ENCODE results near the gene FERMT1.

The FERMT1 gene

DNA sequence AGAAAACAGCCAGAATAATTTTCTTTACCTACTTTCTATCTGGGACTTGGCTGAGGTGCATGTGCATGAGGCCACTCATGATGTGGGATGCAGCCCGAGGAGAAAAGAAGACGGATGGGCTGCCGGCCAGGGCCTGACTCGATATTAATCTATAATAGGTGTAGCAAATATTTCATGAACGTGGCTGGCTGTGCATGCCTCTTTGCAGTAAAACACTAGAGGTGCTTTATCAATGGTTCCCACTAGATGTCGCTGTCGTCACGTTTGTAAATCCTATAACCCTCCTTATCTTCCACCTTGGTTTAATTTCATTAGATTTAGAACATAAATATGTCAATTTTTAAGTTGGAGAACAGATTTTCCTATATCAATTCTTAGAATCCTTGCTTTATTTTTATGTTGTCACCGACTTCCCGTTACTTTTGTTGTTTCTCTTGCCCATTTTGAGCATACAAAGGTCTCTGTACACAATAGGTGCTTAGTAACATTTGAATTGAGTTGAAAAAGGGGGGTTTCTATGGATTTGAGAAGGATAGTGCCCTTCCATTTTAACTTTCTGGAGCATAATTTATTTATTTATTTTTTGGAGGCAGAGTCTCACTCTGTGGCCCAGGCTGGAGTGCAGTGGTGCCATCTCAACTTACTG, 19.6 kb upstream of the FERMT1 start:
- no peak overlapping the region for H3K4me3 ChIP-seq (ENCODE audit: insufficient read depth, low read depth, low read length, poor library complexity, severe bottlenecking)
- no peaks in the 10 kb centered on the region for H3K36me3 ChIP-seq (ENCODE audit: control insufficient read depth, insufficient read depth, low read length)
- H3K27me3 ChIP-seq (replicated peaks; ENCODE audit: control insufficient read depth, insufficient read depth, low read length, poor library complexity, severe bottlenecking) = no peaks in the 10 kb centered on the region
- no peak overlapping the region for H3K27ac ChIP-seq (ENCODE audit: insufficient read depth, low read length, poor library complexity, severe bottlenecking)
- peak in 2 of 3 donors; percentile 4 to 24 for DNase-seq
- no peaks in the 10 kb centered on the region for H3K4me1 ChIP-seq (ENCODE audit: control insufficient read depth, insufficient read depth, low read length, poor library complexity, severe bottlenecking)
- no peaks in the 10 kb centered on the region for H3K9me3 ChIP-seq (ENCODE audit: control insufficient read depth, low read length)

DNA sequence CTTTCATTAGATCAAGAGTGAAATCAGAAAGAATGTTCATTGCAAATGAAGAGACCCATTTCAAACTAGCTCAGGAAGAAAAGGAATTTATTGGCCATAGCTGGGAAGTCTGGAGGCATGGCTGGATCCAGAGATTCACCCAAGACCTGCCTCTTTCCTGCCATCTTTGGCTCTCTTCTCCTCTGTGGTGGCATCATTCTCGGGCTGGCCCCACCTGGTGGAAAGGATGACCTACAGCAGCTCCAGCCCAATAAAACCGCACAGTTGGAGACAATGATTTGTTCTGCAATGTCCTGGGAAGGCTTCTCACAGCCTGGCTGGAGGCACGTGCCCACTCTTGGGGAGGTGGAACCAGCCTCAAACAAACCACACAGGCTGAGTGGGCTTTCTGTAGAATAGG, 18.1 kb upstream of the FERMT1 start:
- no peaks in the 10 kb centered on the region for H3K27me3 ChIP-seq (replicated peaks; ENCODE audit: control insufficient read depth, insufficient read depth, low read length, poor library complexity, severe bottlenecking)
- H3K27ac ChIP-seq (ENCODE audit: insufficient read depth, low read length, poor library complexity, severe bottlenecking) = no peak overlapping the region
- no peaks in the 10 kb centered on the region for H3K9me3 ChIP-seq (ENCODE audit: control insufficient read depth, low read length)
- H3K36me3 ChIP-seq (ENCODE audit: control insufficient read depth, insufficient read depth, low read length) = no peaks in the 10 kb centered on the region
- no peaks in the 10 kb centered on the region for H3K4me1 ChIP-seq (ENCODE audit: control insufficient read depth, insufficient read depth, low read length, poor library complexity, severe bottlenecking)
- H3K4me3 ChIP-seq (ENCODE audit: insufficient read depth, low read depth, low read length, poor library complexity, severe bottlenecking) = no peak overlapping the region
- DNase-seq = no peak

DNA sequence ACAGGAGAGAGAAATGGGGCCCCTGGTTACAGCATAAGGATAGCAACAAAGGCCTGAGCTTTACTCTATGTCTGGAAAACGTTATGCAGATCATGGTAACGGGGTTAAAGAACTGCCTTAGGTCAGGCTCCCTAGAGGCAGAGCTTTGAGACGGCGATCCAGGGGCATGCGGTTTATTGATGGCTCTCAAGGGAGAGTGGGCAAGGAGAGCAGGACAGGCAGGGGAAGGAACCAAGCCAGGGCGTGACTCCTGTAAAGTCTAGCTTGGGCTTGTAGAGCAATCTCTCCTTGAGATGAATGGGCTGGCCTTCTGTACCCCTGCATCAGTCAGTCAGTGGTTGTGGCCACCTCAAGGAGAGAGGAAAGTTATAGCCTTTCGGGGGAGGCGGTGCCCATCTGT, 12.5 kb upstream of the FERMT1 start:
- no peak for DNase-seq
- no peak overlapping the region for H3K4me3 ChIP-seq (ENCODE audit: insufficient read depth, low read depth, low read length, poor library complexity, severe bottlenecking)
- H3K36me3 ChIP-seq (ENCODE audit: control insufficient read depth, insufficient read depth, low read length) = no peaks in the 10 kb centered on the region
- H3K4me1 ChIP-seq (ENCODE audit: control insufficient read depth, insufficient read depth, low read length, poor library complexity, severe bottlenecking) = no peaks in the 10 kb centered on the region
- H3K27ac ChIP-seq (ENCODE audit: insufficient read depth, low read length, poor library complexity, severe bottlenecking) = no peak overlapping the region
- no peaks in the 10 kb centered on the region for H3K9me3 ChIP-seq (ENCODE audit: control insufficient read depth, low read length)
- no peaks in the 10 kb centered on the region for H3K27me3 ChIP-seq (replicated peaks; ENCODE audit: control insufficient read depth, insufficient read depth, low read length, poor library complexity, severe bottlenecking)

DNA sequence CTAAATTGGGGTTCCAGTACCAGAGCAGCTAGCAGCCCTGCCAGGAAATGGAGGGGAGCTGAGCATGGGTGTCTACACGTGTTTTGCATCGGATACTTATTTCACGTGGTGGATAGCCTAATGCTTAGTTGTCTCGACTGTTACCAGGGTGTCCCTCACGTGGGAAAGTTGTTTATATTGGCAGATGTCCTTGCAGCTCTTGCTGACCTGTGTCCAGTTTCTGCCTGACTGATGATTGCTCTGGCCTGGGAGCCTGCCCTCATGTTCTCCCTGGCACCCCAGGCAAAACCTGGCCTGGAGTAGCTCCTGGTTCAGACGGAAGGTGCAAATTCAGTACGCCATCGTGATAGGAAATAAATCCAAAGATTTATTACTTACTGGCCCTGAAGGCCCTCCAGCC, 11.8 kb upstream of the FERMT1 start:
- no peaks in the 10 kb centered on the region for H3K27me3 ChIP-seq (replicated peaks; ENCODE audit: control insufficient read depth, insufficient read depth, low read length, poor library complexity, severe bottlenecking)
- H3K36me3 ChIP-seq (ENCODE audit: control insufficient read depth, insufficient read depth, low read length) = no peaks in the 10 kb centered on the region
- no peaks in the 10 kb centered on the region for H3K4me1 ChIP-seq (ENCODE audit: control insufficient read depth, insufficient read depth, low read length, poor library complexity, severe bottlenecking)
- H3K27ac ChIP-seq (ENCODE audit: insufficient read depth, low read length, poor library complexity, severe bottlenecking) = no peak overlapping the region
- no peak for DNase-seq
- no peaks in the 10 kb centered on the region for H3K9me3 ChIP-seq (ENCODE audit: control insufficient read depth, low read length)
- no peak overlapping the region for H3K4me3 ChIP-seq (ENCODE audit: insufficient read depth, low read depth, low read length, poor library complexity, severe bottlenecking)

DNA sequence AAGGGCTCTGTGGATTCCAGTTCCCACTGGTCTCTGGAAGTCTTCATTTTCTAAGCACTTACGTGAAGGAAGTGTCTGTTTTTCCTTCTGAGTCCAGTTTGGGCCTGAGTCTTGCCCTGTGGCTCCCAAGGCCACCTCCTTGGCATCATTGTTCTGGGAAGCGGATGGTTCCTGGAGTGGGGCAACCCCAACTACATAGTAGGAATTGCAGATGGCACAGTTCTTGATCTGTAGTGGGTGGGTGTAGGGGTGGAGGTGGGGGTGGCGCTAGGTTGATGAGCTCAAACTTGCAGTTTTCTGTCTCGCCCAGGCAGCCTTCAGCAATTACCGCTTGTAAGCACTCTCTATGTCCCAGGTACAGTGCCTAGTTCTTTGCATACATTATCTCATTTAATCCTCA, 7.2 kb upstream of the FERMT1 start:
- no peak overlapping the region for H3K27ac ChIP-seq (ENCODE audit: insufficient read depth, low read length, poor library complexity, severe bottlenecking)
- no peaks in the 10 kb centered on the region for H3K9me3 ChIP-seq (ENCODE audit: control insufficient read depth, low read length)
- no peaks in the 10 kb centered on the region for H3K4me1 ChIP-seq (ENCODE audit: control insufficient read depth, insufficient read depth, low read length, poor library complexity, severe bottlenecking)
- H3K36me3 ChIP-seq (ENCODE audit: control insufficient read depth, insufficient read depth, low read length) = no peaks in the 10 kb centered on the region
- H3K27me3 ChIP-seq (replicated peaks; ENCODE audit: control insufficient read depth, insufficient read depth, low read length, poor library complexity, severe bottlenecking) = no peaks in the 10 kb centered on the region
- no peak for DNase-seq
- H3K4me3 ChIP-seq (ENCODE audit: insufficient read depth, low read depth, low read length, poor library complexity, severe bottlenecking) = no peak overlapping the region

DNA sequence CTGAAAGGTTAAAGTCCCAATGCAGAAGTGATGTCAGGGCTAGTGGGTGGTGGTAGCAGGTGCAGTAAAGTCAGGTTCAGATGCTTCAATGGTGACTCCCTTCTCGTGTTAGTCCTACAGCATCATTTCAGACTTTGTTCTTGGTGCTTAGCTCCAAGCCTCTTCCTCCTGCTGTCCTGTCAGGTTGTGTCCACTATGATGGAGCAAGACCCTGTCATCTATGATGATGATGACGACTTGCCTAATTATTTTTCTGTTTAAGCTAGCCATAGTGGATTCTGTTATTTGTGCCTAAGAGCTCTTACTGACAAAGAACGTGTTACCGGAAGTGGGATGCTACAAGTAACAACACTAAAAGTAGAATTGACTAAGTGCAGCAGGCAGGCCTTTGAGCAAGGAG, 5.0 kb upstream of the FERMT1 start:
- Histone ChIP-seq H3K4me1 (ENCODE audit: control insufficient read depth, insufficient read depth, low read length, poor library complexity, severe bottlenecking) (no peaks in the 10 kb centered on the region), H3K27me3 (replicated peaks; ENCODE audit: control insufficient read depth, insufficient read depth, low read length, poor library complexity, severe bottlenecking) (peaks cover 13% of the 10 kb centered on the region), H3K9me3 (ENCODE audit: control insufficient read depth, low read length) (no peaks in the 10 kb centered on the region), H3K36me3 (ENCODE audit: control insufficient read depth, insufficient read depth, low read length) (no peaks in the 10 kb centered on the region), H3K27ac (ENCODE audit: insufficient read depth, low read length, poor library complexity, severe bottlenecking) (no peak overlapping the region), H3K4me3 (ENCODE audit: insufficient read depth, low read depth, low read length, poor library complexity, severe bottlenecking) (no peak overlapping the region)
- no peak for DNase-seq

DNA sequence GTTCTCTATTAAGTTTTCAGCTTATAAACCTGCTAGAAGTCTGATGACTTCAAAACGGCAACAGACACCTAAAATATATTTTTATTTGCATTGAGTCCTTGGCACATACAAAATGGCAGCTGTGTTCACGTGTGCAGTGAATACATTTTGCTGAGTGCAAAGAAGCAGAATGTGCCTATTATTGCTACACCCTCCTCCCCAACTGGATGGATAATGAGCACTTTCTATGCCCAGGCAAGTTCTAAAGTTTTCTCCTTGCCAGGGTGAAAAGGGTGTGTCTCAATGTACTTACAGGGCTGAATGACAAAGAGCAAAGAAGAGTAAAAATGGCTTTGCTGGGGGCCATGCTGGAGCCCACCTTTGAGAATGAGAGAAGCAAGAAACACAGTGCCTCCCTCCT, 4.0 kb upstream of the FERMT1 start:
- Histone ChIP-seq H3K4me1 (ENCODE audit: control insufficient read depth, insufficient read depth, low read length, poor library complexity, severe bottlenecking) (peaks cover 6% of the 10 kb centered on the region), H3K4me3 (ENCODE audit: insufficient read depth, low read depth, low read length, poor library complexity, severe bottlenecking) (no peak overlapping the region), H3K36me3 (ENCODE audit: control insufficient read depth, insufficient read depth, low read length) (no peaks in the 10 kb centered on the region), H3K27me3 (replicated peaks; ENCODE audit: control insufficient read depth, insufficient read depth, low read length, poor library complexity, severe bottlenecking) (peaks cover 23% of the 10 kb centered on the region), H3K9me3 (ENCODE audit: control insufficient read depth, low read length) (no peaks in the 10 kb centered on the region), H3K27ac (ENCODE audit: insufficient read depth, low read length, poor library complexity, severe bottlenecking) (no peak overlapping the region)
- DNase-seq = no peak

DNA sequence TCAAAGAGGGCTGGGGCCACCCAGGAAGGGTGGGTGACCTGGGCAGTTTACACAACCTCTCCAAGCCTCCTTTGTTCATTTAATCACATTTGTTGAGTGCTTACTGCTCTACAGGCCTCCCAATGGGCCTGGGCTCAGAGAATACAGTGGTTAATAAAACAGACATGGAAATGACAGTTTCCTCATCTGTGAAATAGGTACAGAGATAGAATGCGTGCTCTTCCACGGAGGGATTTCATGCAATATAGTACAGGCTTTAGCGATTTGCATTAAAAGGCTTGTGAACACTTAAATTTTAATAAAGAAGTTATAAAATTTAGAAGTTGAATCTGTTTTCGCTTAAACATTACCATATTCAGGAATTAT, 802 bp upstream of the FERMT1 start:
- peaks cover 24% of the 10 kb centered on the region for H3K27me3 ChIP-seq (replicated peaks; ENCODE audit: control insufficient read depth, insufficient read depth, low read length, poor library complexity, severe bottlenecking)
- H3K4me1 ChIP-seq (ENCODE audit: control insufficient read depth, insufficient read depth, low read length, poor library complexity, severe bottlenecking) = peaks cover 6% of the 10 kb centered on the region
- no peak overlapping the region for H3K4me3 ChIP-seq (ENCODE audit: insufficient read depth, low read depth, low read length, poor library complexity, severe bottlenecking)
- no peak for DNase-seq
- no peak overlapping the region for H3K27ac ChIP-seq (ENCODE audit: insufficient read depth, low read length, poor library complexity, severe bottlenecking)
- no peaks in the 10 kb centered on the region for H3K36me3 ChIP-seq (ENCODE audit: control insufficient read depth, insufficient read depth, low read length)
- H3K9me3 ChIP-seq (ENCODE audit: control insufficient read depth, low read length) = no peaks in the 10 kb centered on the region

DNA sequence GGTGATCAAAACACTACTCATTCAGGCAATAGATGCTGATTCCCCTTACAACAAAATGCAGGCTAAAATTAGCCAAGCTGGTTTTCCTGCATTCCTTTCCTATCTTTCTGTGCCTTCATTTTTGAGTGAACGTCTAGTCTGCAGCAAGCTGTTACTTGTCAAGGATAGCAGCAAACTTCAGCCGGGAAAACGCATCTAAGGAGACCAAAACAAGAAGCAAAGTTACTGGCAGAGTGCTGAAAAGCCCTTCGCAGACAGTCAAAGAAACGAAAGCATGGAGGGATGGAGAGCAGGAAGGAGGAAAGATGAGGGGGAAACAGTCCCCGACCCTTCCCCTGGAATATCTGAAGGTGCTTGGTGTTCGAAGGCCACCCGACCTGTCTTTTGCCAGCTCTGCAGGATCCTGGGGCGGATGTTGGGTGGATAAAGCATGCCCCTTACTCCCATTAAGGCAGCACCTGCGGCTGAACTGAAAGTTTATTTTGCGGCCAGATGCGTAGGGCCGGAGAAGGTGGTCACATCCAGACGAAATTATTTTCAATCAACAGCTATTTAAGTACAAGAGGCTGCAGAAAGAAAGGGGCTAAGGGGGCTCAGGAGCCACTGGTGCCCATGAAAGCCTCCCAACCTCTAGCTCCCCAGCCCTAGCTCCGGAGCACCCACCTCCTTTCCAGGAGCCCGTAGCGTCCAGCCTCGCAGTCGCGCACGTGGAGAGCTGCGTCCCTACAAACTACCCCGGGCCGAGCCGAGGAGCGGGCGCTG, 538 bp downstream of the FERMT1 start:
- no peak overlapping the region for H3K4me3 ChIP-seq (ENCODE audit: insufficient read depth, low read depth, low read length, poor library complexity, severe bottlenecking)
- peaks cover 24% of the 10 kb centered on the region for H3K27me3 ChIP-seq (replicated peaks; ENCODE audit: control insufficient read depth, insufficient read depth, low read length, poor library complexity, severe bottlenecking)
- H3K27ac ChIP-seq (ENCODE audit: insufficient read depth, low read length, poor library complexity, severe bottlenecking) = no peak overlapping the region
- H3K4me1 ChIP-seq (ENCODE audit: control insufficient read depth, insufficient read depth, low read length, poor library complexity, severe bottlenecking) = peaks cover 6% of the 10 kb centered on the region
- DNase-seq = no peak
- no peaks in the 10 kb centered on the region for H3K9me3 ChIP-seq (ENCODE audit: control insufficient read depth, low read length)
- no peaks in the 10 kb centered on the region for H3K36me3 ChIP-seq (ENCODE audit: control insufficient read depth, insufficient read depth, low read length)

DNA sequence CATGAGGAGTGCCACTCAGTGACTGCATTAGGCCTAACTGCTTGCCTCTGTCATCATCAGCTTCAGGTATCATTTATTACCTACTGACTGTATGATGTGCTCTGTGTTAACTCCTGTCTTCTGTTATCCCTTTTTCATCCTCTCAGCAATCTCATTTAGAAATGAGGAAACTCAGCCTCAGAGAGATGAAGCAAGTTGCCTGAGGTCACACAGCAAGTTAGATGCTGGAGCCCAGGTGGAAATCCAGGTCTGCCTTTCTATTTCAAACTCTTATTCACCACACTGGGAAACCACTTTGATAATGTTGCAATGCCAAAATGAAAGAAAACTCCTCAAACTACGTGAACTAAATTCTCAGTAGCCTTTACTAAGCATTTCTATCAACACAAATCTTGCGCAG, 1.3 kb downstream of the FERMT1 start:
- DNase-seq = no peak
- Histone ChIP-seq H3K36me3 (ENCODE audit: control insufficient read depth, insufficient read depth, low read length) (no peaks in the 10 kb centered on the region), H3K27ac (ENCODE audit: insufficient read depth, low read length, poor library complexity, severe bottlenecking) (no peak overlapping the region), H3K4me3 (ENCODE audit: insufficient read depth, low read depth, low read length, poor library complexity, severe bottlenecking) (no peak overlapping the region), H3K9me3 (ENCODE audit: control insufficient read depth, low read length) (no peaks in the 10 kb centered on the region), H3K4me1 (ENCODE audit: control insufficient read depth, insufficient read depth, low read length, poor library complexity, severe bottlenecking) (peaks cover 6% of the 10 kb centered on the region), H3K27me3 (replicated peaks; ENCODE audit: control insufficient read depth, insufficient read depth, low read length, poor library complexity, severe bottlenecking) (peaks cover 24% of the 10 kb centered on the region)
